NB4 (cell line): ENCODE data around the gene CYFIP2.

Source experiments
- DNase-seq: peaks from one replicate; pipeline ENCODE4 v3.0.0; 2010; ENCODE audit warnings: low read depth
- H3K4me3 ChIP-seq: one replicate; pipeline ENCODE4 v1.5.1; 2011; ENCODE audit warnings: mild to moderate bottlenecking, low read depth, low read length, moderate library complexity
- MYC ChIP-seq: IDR thresholded peaks from 2 replicates; pipeline ENCODE4 v1.6.1; 2011; ENCODE audit warnings: low read depth, low read length
- POLR2A ChIP-seq: IDR thresholded peaks from 2 replicates; pipeline ENCODE4 v1.6.1; 2011; ENCODE audit warnings: mild to moderate bottlenecking; ENCODE audit not compliant: insufficient read length; ENCODE audit errors: extremely low read depth
- TF ChIP-seq, protein P1 (sequence below): IDR thresholded peaks from one replicate; pipeline ENCODE4 v1.5.1; 2012; ENCODE audit warnings: low read depth, low read length
- TF ChIP-seq, protein P2 (sequence below): IDR thresholded peaks from 2 replicates; pipeline ENCODE4 v1.6.1; 2011; ENCODE audit warnings: low read depth, low read length

Gene CYFIP2

DNA sequence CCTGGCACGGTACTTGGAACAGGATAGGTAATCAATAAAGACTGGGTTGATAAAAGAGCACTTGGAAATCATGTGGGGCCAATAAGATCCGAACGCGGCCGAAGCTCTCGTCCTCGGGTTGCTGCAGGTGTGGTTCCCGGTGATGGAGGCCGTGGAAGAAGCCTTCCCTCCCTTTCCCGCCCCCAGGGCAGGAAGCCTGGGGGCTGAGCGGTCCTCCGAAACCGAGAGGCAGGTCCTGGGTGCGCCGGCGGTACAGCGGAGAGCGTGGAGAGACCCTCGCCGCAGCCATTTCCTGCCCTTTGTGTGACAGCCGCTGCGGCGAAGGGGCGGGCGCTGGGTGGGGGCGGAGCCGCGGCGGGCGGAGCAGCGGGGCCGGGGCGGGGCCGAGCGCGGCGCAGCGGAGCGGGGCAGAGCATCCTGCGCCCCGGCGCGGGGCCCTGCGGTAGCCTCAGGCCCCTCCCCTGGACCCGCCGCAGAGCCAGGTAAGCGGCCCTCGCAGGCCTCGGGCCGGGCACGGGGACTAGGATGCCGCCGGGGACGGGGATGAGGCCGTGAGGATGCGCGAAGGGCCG, at the start of gene CYFIP2:
Gene CYFIP2, plus strand, starts transcription at position 410 of the 572 bp plus-strand sequence. CDS start 19,239 bp downstream, outside the sequence.
- peak; percentile 35; the same call in 1 of the 2 replicates for TF ChIP-seq MYC
- peak; percentile 43 for TF ChIP-seq POLR2A
- TF ChIP-seq, protein P1, sequence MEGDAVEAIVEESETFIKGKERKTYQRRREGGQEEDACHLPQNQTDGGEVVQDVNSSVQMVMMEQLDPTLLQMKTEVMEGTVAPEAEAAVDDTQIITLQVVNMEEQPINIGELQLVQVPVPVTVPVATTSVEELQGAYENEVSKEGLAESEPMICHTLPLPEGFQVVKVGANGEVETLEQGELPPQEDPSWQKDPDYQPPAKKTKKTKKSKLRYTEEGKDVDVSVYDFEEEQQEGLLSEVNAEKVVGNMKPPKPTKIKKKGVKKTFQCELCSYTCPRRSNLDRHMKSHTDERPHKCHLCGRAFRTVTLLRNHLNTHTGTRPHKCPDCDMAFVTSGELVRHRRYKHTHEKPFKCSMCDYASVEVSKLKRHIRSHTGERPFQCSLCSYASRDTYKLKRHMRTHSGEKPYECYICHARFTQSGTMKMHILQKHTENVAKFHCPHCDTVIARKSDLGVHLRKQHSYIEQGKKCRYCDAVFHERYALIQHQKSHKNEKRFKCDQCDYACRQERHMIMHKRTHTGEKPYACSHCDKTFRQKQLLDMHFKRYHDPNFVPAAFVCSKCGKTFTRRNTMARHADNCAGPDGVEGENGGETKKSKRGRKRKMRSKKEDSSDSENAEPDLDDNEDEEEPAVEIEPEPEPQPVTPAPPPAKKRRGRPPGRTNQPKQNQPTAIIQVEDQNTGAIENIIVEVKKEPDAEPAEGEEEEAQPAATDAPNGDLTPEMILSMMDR: no peak
- DNase-seq: peak; percentile 66
- H3K4me3 ChIP-seq: peak within 1 kb of the TSS; percentile 59

DNA sequence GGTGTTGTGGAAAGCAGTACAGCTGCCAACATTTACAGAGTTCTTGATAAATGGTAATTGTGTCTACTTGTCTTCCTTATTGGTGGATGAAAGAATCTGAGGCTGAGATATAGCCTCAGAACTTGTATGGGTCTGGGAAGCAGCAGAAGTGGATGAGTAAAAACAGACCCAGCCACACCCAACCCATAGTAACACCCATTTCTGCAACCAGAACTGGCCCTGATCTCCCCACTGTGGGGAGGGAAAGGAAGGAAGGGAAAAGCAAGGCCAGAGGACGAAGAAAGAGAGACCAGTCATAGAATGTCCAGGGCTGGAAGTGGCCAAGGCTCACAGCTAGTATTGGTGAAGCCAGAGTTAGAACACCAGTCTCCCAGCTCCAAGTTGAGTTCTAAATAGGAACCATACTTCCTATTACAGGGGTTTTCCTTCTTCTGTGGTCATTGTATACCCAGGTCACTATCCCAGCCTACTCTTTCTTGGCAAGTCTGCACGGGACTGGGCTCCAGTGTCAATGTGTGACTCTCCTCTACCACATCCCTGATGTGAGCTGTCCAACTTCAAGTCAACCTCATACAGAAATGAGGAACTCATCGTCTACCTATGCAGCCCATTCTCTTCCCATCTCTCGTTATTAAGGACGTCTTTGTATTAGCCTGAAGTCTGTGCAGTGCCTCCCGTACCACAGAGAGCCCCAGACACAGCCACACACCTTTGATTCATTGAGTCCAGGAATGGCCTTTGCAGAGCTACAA, 49.4 kb upstream of the CYFIP2 start:
- H3K4me3 ChIP-seq: no peak overlapping the region
- no peak for DNase-seq
- no peak for TF ChIP-seq MYC
- TF ChIP-seq, protein P2, sequence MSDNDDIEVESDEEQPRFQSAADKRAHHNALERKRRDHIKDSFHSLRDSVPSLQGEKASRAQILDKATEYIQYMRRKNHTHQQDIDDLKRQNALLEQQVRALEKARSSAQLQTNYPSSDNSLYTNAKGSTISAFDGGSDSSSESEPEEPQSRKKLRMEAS: no peak

DNA sequence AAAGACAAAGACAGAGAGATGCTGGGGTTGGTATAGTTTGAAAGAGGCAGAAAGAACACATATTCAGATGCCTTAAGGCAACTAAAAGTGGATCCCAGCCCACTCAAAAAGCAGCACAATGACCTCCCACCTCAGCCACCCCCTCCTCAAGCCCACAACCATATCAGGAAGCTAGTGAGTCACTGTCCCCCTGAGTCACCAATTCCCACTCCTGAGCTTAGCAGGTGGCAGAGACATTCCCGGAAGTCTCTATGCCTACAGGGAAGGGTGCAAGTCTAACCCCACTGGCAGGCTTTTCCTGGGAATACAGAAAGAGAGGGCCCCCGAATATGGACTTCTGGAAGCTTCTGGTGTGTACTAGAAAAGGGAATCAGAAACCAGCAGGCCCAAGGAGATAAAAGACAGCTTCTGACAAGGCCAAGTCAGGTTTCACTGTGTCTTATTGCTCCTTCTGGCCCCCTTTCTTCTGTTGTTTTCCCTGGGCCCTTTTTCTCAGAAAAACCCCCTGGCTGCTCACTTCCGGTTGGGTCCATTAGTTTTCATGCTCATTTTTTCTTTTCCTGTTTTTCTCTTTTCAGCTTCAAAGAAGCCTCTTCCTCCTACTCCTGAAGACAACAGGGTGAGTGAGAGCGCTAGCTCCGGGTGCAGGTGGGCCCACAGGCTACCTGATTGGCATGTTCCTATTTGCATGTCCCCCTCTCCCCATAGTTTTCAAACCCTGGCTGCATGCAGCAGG, 48.5 kb upstream of the CYFIP2 start:
- no peak for DNase-seq
- H3K4me3 ChIP-seq: no peak overlapping the region
- TF ChIP-seq, protein P1: no peak
- no peak for TF ChIP-seq MYC
- TF ChIP-seq POLR2A: no peak
- TF ChIP-seq, protein P2: no peak

DNA sequence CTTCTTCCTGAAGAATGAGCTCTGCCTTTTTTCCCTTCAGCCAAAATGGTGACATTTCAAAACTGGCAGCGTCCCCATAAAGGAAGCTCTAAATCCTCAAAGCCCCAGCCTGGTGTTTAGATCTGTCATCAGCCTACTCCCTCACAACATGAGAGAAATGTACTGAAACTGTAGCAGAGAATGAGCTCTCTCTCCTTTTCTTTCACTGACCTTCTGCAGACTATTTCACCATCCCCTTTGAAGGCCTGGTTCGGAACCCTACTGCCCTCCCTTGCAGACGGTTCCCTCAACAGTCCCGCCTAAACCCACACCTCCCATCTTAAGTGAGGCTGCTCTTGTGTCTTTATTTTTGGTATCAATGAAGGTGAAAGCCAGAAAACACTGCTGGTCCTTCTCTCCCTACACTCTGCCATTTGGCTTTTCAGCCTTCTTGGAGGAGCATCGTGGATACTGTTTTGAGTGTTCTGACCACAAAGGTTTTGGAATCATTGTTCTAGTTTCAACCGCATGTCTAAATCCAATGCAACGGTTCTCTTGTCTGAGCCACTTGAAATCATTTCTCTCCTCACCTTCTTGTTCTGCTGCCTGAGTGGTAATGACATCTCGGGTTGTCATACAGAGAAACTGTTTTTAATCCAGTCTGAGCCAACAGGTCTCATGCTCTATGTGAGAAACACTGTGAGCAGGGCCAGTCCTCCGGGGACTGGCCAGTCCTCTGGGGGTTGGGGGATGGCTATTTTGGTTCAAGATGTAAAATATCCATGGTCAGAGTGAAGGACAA, 46.2 kb upstream of the CYFIP2 start:
- no peak for TF ChIP-seq POLR2A
- TF ChIP-seq, protein P2: no peak
- TF ChIP-seq, protein P1: no peak
- DNase-seq: no peak
- no peak overlapping the region for H3K4me3 ChIP-seq

DNA sequence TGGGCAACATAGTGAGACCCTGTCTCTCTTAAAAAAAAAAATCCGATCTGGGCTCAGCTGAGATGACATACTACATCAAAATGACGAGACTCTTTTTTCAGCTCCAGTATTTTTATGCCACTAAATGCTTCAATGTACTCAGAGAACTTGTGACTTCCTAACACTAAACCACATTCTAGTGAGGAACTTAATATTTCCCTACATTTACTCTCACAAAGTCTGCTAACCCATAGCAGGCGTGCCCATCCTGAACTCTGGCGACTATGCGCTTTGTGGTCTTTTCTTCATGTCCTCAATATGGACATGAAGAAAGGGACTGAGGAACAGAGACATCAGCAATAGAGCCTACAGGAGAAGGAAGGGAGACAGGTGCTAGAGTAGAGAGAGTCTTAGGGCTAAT, 44.0 kb upstream of the CYFIP2 start:
- TF ChIP-seq, protein P1: no peak
- H3K4me3 ChIP-seq: no peak overlapping the region
- no peak for DNase-seq
